HCT116 (cell line): ENCODE measurements around the gene ADGRE3.

Experiments used
- CBX3 ChIP-seq: IDR thresholded peaks from 2 replicates; pipeline ENCODE4 v1.6.1; 2012; ENCODE audit warnings: low read depth
- CEBPB ChIP-seq: IDR thresholded peaks from 2 replicates; pipeline ENCODE4 v1.6.1; 2012; ENCODE audit warnings: low read depth
- CTCF ChIP-seq, 3 experiments: fragments of 200-600 bp in 1 of 3; sonication (generic) in 1 of 3; IDR thresholded peaks in 2 of 3; conservative IDR thresholded peaks in 1 of 3; 2 replicates each; pipeline ENCODE4 v1.5.1; 2012 to 2017; ENCODE audit warnings: low read depth in 2 of 3, low read length in 2 of 3, antibody characterized with exemption in 1 of 3, borderline replicate concordance in 1 of 3, control low read depth in 1 of 3, mild to moderate bottlenecking in 1 of 3, mixed read lengths in 1 of 3, mixed run types in 1 of 3, moderate library complexity in 1 of 3; ENCODE audit not compliant: insufficient read depth in 1 of 3
- POLR2A ChIP-seq: IDR thresholded peaks from 2 replicates; pipeline ENCODE4 v1.7.0; 2011; ENCODE audit warnings: borderline replicate concordance; ENCODE audit not compliant: insufficient read depth, insufficient read length; ENCODE audit errors: extremely low read depth
- POLR2AphosphoS5 ChIP-seq: IDR thresholded peaks from 2 replicates; pipeline ENCODE4 v1.6.1; 2011; ENCODE audit warnings: mild to moderate bottlenecking, low read depth, low read length, moderate library complexity
- REST ChIP-seq: IDR thresholded peaks from 2 replicates; pipeline ENCODE4 v1.6.1; 2012; ENCODE audit warnings: low read depth
- ZFX ChIP-seq: fragments of 450-650 bp; IDR thresholded peaks from 2 replicates; pipeline ENCODE4 v1.6.1; 2017
- TF ChIP-seq, protein P1 (sequence below): IDR thresholded peaks from 2 replicates; pipeline ENCODE4 v1.6.1; 2011; ENCODE audit warnings: mild to moderate bottlenecking, low read length, moderate library complexity; ENCODE audit not compliant: insufficient replicate concordance; ENCODE audit errors: extremely low read depth

GRCh38 chr19:14632286-14632685 lies 42.4 kb downstream of the ADGRE3 start:
- TF ChIP-seq CTCF (IDR thresholded peaks at IDR 0.05 in 2 of 3, conservative IDR thresholded peaks at IDR 0.05 in 1 of 3; ENCODE audit: borderline replicate concordance in 1 of 3, insufficient read depth in 1 of 3, low read depth in 2 of 3, low read length in 2 of 3) (no peak), CBX3 (no peak), POLR2AphosphoS5 (no peak), CEBPB (no peak), POLR2A (no peak), ZFX (no peak), REST (no peak)
- TF ChIP-seq, protein P1, sequence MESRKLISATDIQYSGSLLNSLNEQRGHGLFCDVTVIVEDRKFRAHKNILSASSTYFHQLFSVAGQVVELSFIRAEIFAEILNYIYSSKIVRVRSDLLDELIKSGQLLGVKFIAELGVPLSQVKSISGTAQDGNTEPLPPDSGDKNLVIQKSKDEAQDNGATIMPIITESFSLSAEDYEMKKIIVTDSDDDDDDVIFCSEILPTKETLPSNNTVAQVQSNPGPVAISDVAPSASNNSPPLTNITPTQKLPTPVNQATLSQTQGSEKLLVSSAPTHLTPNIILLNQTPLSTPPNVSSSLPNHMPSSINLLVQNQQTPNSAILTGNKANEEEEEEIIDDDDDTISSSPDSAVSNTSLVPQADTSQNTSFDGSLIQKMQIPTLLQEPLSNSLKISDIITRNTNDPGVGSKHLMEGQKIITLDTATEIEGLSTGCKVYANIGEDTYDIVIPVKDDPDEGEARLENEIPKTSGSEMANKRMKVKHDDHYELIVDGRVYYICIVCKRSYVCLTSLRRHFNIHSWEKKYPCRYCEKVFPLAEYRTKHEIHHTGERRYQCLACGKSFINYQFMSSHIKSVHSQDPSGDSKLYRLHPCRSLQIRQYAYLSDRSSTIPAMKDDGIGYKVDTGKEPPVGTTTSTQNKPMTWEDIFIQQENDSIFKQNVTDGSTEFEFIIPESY = no peak
